ENCODE measurements around the gene STRIP1. TPM values are rescaled to one million over a fixed set of nuclear protein-coding genes. Genes with fewer than 3 reads are reported as not detected.

Gene STRIP1
- total RNA-seq, 2 experiments from 2014 or later, result 74.3 to 80.9 TPM

GRCh38 chr1:110089561-110090275 lies 55.3 kb downstream of the STRIP1 start:
- Histone ChIP-seq H3K4me1 (ENCODE audit: insufficient read depth, low read length) (peaks cover 3% of the 10 kb centered on the region), H3K4me3 (ENCODE audit: low read length) (no peak overlapping the region), H3K27ac (ENCODE audit: low read depth in 1 of 2, low read length in 2 of 2) (no peak overlapping the region), H3K27me3 (ENCODE audit: control insufficient read depth in 1 of 2, insufficient read depth in 2 of 2, low read length in 2 of 2) (peaks cover 16 to 17% of the 10 kb centered on the region in 2 experiments), H3K9me3 (ENCODE audit: control insufficient read depth in 1 of 2, insufficient read depth in 1 of 2, low read length in 2 of 2) (peaks cover 0 to 5% of the 10 kb centered on the region in 2 experiments), H3K36me3 (ENCODE audit: insufficient read depth, low read length) (no peaks in the 10 kb centered on the region)
- no peak for TF ChIP-seq CTCF (IDR thresholded peaks at IDR 0.05)
- Mint-ChIP-seq H3K27ac (no peak overlapping the region), H3K4me3 (no peak overlapping the region), H3K4me1 (ENCODE audit: low read depth) (no peaks in the 10 kb centered on the region), H3K36me3 (ENCODE audit: low read depth) (no peaks in the 10 kb centered on the region), H3K9me3 (no peaks in the 10 kb centered on the region), H3K27me3 (peaks cover 43% of the 10 kb centered on the region)
- DNase-seq, result no peak
- intact Hi-C loops (cut with DNase I, micrococcal nuclease), result loop anchor here in 1 of 2 experiments (5.0 kb wide), 1 partner anchor 373 kb away; no protein-coding TSS in a partner anchor
- ChIA-PET CTCF (no interaction called here), POLR2A (no interaction called here)
- no peak for ATAC-seq (ENCODE audit: poor library complexity)

GRCh38 chr1:110091381-110091780 lies 57.0 kb downstream of the STRIP1 start:
- Mint-ChIP-seq H3K4me3 (no peak overlapping the region), H3K4me1 (ENCODE audit: low read depth) (no peaks in the 10 kb centered on the region), H3K27ac (no peak overlapping the region), H3K36me3 (ENCODE audit: low read depth) (no peaks in the 10 kb centered on the region), H3K27me3 (peaks cover 34% of the 10 kb centered on the region), H3K9me3 (no peaks in the 10 kb centered on the region)
- no peak for ATAC-seq (ENCODE audit: poor library complexity)
- H3K27me3 ChIP-seq (ENCODE audit: control insufficient read depth in 1 of 2, insufficient read depth in 2 of 2, low read length in 2 of 2), result peaks cover 6 to 15% of the 10 kb centered on the region in 2 experiments
- H3K4me1 ChIP-seq (ENCODE audit: insufficient read depth, low read length), result no peaks in the 10 kb centered on the region
- DNase-seq, result no peak
- H3K27ac ChIP-seq (ENCODE audit: low read depth in 1 of 2, low read length in 2 of 2), result no peak overlapping the region
- TF ChIP-seq CTCF (IDR thresholded peaks at IDR 0.05), result no peak
- no peaks in the 10 kb centered on the region for H3K36me3 ChIP-seq (ENCODE audit: insufficient read depth, low read length)
- no peak overlapping the region for H3K4me3 ChIP-seq (ENCODE audit: low read length)
- peaks cover 0 to 5% of the 10 kb centered on the region in 2 experiments for H3K9me3 ChIP-seq (ENCODE audit: control insufficient read depth in 1 of 2, insufficient read depth in 1 of 2, low read length in 2 of 2)
- ChIA-PET POLR2A (no interaction called here), CTCF (interaction anchor here (1.5 kb wide), 1 partner anchor 14 kb away, joined by 10 read pairs; no protein-coding TSS in a partner anchor)
- intact Hi-C loops (cut with DNase I, micrococcal nuclease), result no loop called here

GRCh38 chr1:110091791-110092190 lies 57.4 kb downstream of the STRIP1 start:
- Histone ChIP-seq H3K9me3 (ENCODE audit: control insufficient read depth in 1 of 2, insufficient read depth in 1 of 2, low read length in 2 of 2) (peaks cover 0 to 5% of the 10 kb centered on the region in 2 experiments), H3K4me1 (ENCODE audit: insufficient read depth, low read length) (no peaks in the 10 kb centered on the region), H3K4me3 (ENCODE audit: low read length) (no peak overlapping the region), H3K36me3 (ENCODE audit: insufficient read depth, low read length) (no peaks in the 10 kb centered on the region), H3K27ac (ENCODE audit: low read depth in 1 of 2, low read length in 2 of 2) (no peak overlapping the region), H3K27me3 (ENCODE audit: control insufficient read depth in 1 of 2, insufficient read depth in 2 of 2, low read length in 2 of 2) (peaks cover 4 to 15% of the 10 kb centered on the region in 2 experiments)
- no peak overlapping the region for H3K27ac Mint-ChIP-seq
- no peaks in the 10 kb centered on the region for H3K9me3 Mint-ChIP-seq
- DNase-seq (no peak), ATAC-seq (ENCODE audit: poor library complexity) (no peak)
- H3K36me3 Mint-ChIP-seq (ENCODE audit: low read depth), result no peaks in the 10 kb centered on the region
- H3K4me1 Mint-ChIP-seq (ENCODE audit: low read depth), result no peaks in the 10 kb centered on the region
- POLR2A ChIA-PET, result no interaction called here
- intact Hi-C loops (cut with DNase I, micrococcal nuclease), result no loop called here
- H3K4me3 Mint-ChIP-seq, result no peak overlapping the region
- CTCF ChIA-PET, result interaction anchor here (0.7 to 1.5 kb wide), 2 partner anchors 14 to 32 kb away, joined by 3 to 10 read pairs; no protein-coding TSS in a partner anchor
- TF ChIP-seq CTCF (IDR thresholded peaks at IDR 0.05), result no peak
- H3K27me3 Mint-ChIP-seq, result peaks cover 34% of the 10 kb centered on the region

All from CD4-positive, alpha-beta T cell (primary cell).